ENCODE measurements around the gene CIPC. TPM values are rescaled to one million over a fixed set of nuclear protein-coding genes. Genes with fewer than 3 reads are reported as not detected.

CIPC gene
- polyA plus RNA-seq (2013, experiment 1 of 2): 17.7 TPM
- polyA plus RNA-seq (2013, experiment 2 of 2): 16.9 TPM

DNA sequence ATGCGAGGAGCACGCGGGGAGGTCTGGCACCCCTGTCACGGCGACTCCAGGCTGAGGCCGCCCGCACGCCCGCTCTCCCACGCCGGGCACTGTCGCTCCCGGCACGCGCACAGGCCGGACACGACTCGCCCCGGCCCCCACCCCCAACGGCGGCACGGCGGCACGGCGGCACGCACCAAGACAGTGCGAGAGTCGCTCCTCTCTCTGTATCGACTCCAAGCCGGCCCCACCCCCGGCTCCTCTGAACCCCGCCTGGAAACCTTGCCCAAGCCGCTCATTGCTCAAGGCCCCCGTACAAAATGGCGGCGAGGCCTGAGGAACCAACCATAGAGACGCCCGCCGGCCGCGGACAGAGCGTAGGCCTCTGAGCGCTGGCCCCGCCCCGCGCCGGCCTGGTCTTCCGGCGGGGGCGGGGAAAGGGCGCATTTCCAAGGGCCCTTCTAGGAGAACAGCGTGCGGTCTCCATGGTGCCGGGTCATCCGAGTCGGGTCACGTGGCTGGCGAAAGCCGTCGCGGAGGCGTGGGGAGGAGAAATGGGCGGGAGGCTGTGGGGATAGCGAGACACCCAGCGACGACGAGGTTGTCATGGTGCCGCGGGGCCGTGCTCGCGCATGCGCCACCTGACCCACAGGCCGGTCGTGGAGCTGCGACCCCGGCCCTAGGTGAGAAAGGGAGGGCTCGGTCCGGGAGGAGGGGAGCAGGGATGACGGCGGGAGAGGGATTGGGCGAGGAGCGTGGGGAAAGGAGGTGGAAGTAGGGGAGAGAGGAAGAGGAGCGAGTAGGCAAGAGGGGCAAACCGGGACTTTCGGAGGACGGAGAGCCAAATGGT, at the start of gene CIPC:
TSS of gene CIPC (plus strand) at position 559 of the 829 bp plus-strand sequence. CDS start 7,451 bp downstream, outside the sequence.
- under 1% methylated on average over 87 of the region's 87 CpGs for WGBS
- peak within 1 kb of the TSS; percentile 97 for H3K4me3 ChIP-seq (ENCODE audit: low read length)
- peaks cover 19% of the 10 kb centered on the region for H3K4me1 ChIP-seq (ENCODE audit: insufficient read depth, low read length)
- H3K9ac ChIP-seq (ENCODE audit: low read depth, low read length): peak within 1 kb of the TSS; percentile 92
- H3K9me3 ChIP-seq (ENCODE audit: insufficient read depth, low read depth, low read length): no peaks in the 10 kb centered on the region
- H3K36me3 ChIP-seq (ENCODE audit: insufficient read depth, low read length): no peaks in the 10 kb centered on the region
- H3K27me3 ChIP-seq (ENCODE audit: insufficient read depth, low read length): no peaks in the 10 kb centered on the region
- peak within 1 kb of the TSS; percentile 90 for H3K27ac ChIP-seq (ENCODE audit: low read depth, low read length)

GRCh38 chr14:77051116-77051515, 46.9 kb upstream of the CIPC start:
- H3K4me1 ChIP-seq (ENCODE audit: insufficient read depth, low read length): peaks cover 7% of the 10 kb centered on the region; the same call in 1 of the 2 replicates
- H3K9me3 ChIP-seq (ENCODE audit: insufficient read depth, low read depth, low read length): no peaks in the 10 kb centered on the region; the same call in 1 of the 2 replicates
- no peak overlapping the region for H3K9ac ChIP-seq (ENCODE audit: low read depth, low read length)
- H3K36me3 ChIP-seq (ENCODE audit: insufficient read depth, low read length): no peaks in the 10 kb centered on the region
- no peaks in the 10 kb centered on the region for H3K27me3 ChIP-seq (ENCODE audit: insufficient read depth, low read length)
- WGBS: 84% methylated on average over 11 of the region's 11 CpGs
- no peak overlapping the region for H3K4me3 ChIP-seq (ENCODE audit: low read length)
- no peak overlapping the region for H3K27ac ChIP-seq (ENCODE audit: low read depth, low read length)

- WGBS: 90% methylated on average over 8 of the region's 8 CpGs
- Histone ChIP-seq H3K4me3 (ENCODE audit: low read length) (no peak overlapping the region), H3K36me3 (ENCODE audit: insufficient read depth, low read length) (no peaks in the 10 kb centered on the region), H3K4me1 (ENCODE audit: insufficient read depth, low read length) (peaks cover 7% of the 10 kb centered on the region; the same call in 1 of the 2 replicates), H3K9me3 (ENCODE audit: insufficient read depth, low read depth, low read length) (no peaks in the 10 kb centered on the region; the same call in 1 of the 2 replicates), H3K27ac (ENCODE audit: low read depth, low read length) (no peak overlapping the region), H3K27me3 (ENCODE audit: insufficient read depth, low read length) (no peaks in the 10 kb centered on the region), H3K9ac (ENCODE audit: low read depth, low read length) (0 out of 2 replicates have a peak overlapping the region, but pooled peaks have one; percentile 8)
Measured at GRCh38 chr14:77052281-77053044, 45.6 kb upstream of the CIPC start.

DNA sequence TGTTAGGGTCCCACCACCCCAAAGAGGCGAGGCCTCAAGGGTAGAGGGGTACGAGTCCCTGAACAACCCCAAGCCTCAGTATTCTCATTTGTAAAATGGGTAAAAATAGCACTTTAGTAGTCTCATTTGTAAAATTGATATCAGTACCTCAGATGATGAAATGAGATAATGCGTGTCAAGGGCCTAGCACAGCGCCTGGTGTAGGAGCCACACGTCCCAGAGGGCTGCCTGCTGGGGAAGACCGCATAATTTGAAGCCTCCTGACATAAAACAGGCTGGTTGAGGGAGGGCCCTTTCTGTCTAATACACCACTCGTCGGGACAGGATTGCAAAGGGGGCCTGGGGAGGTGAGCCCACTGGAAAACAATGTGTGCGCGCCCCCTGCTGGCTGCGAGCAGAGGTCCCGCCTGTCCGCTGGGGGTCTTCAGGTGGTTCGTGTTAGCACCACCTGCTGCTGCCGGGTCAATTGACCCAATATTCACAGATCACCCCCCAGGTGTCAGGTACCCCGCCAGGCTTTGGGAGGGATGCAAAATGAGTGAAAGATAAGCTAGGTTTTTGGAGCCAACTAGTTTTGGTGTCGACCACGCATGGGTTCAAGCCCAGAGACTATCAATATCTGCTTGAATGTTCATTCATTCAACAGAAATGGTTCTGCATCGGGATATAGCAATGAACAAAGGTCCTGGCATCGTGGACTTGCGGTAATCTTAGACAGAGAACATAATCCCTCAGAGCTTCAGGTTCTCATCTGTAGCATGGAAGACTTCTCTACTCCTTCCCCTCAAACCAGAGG, 44.8 kb upstream of the CIPC start:
- H3K9ac ChIP-seq (ENCODE audit: low read depth, low read length): 0 out of 2 replicates have a peak overlapping the region, but pooled peaks have one; percentile 8
- 31% methylated on average over 21 of the region's 21 CpGs for WGBS

GRCh38 chr14:77055306-77055705, 42.8 kb upstream of the CIPC start:
- H3K27ac ChIP-seq (ENCODE audit: low read depth, low read length): no peak overlapping the region
- H3K4me1 ChIP-seq (ENCODE audit: insufficient read depth, low read length): peaks cover 7% of the 10 kb centered on the region; the same call in 1 of the 2 replicates
- WGBS: 92% methylated on average over 5 of the region's 5 CpGs
- no peaks in the 10 kb centered on the region for H3K36me3 ChIP-seq (ENCODE audit: insufficient read depth, low read length)
- H3K4me3 ChIP-seq (ENCODE audit: low read length): no peak overlapping the region
- H3K27me3 ChIP-seq (ENCODE audit: insufficient read depth, low read length): no peaks in the 10 kb centered on the region
- no peak overlapping the region for H3K9ac ChIP-seq (ENCODE audit: low read depth, low read length)
- H3K9me3 ChIP-seq (ENCODE audit: insufficient read depth, low read depth, low read length): no peaks in the 10 kb centered on the region; the same call in 1 of the 2 replicates

More for the DNA sequence above, 44.8 kb upstream of the CIPC start:
- H3K4me3 ChIP-seq (ENCODE audit: low read length): no peak overlapping the region
- H3K4me1 ChIP-seq (ENCODE audit: insufficient read depth, low read length): peaks cover 7% of the 10 kb centered on the region; the same call in 1 of the 2 replicates
- H3K27ac ChIP-seq (ENCODE audit: low read depth, low read length): no peak overlapping the region
- H3K27me3 ChIP-seq (ENCODE audit: insufficient read depth, low read length): no peaks in the 10 kb centered on the region
- H3K9me3 ChIP-seq (ENCODE audit: insufficient read depth, low read depth, low read length): no peaks in the 10 kb centered on the region; the same call in 1 of the 2 replicates
- no peaks in the 10 kb centered on the region for H3K36me3 ChIP-seq (ENCODE audit: insufficient read depth, low read length)

GRCh38 chr14:77055981-77056380, 42.1 kb upstream of the CIPC start:
- Histone ChIP-seq H3K27ac (ENCODE audit: low read depth, low read length) (no peak overlapping the region), H3K9ac (ENCODE audit: low read depth, low read length) (no peak overlapping the region), H3K4me1 (ENCODE audit: insufficient read depth, low read length) (peaks cover 7% of the 10 kb centered on the region; the same call in 1 of the 2 replicates), H3K36me3 (ENCODE audit: insufficient read depth, low read length) (no peaks in the 10 kb centered on the region), H3K27me3 (ENCODE audit: insufficient read depth, low read length) (no peaks in the 10 kb centered on the region), H3K4me3 (ENCODE audit: low read length) (no peak overlapping the region), H3K9me3 (ENCODE audit: insufficient read depth, low read depth, low read length) (no peaks in the 10 kb centered on the region; the same call in 1 of the 2 replicates)
- 90% methylated on average over 3 of the region's 3 CpGs for WGBS

DNA sequence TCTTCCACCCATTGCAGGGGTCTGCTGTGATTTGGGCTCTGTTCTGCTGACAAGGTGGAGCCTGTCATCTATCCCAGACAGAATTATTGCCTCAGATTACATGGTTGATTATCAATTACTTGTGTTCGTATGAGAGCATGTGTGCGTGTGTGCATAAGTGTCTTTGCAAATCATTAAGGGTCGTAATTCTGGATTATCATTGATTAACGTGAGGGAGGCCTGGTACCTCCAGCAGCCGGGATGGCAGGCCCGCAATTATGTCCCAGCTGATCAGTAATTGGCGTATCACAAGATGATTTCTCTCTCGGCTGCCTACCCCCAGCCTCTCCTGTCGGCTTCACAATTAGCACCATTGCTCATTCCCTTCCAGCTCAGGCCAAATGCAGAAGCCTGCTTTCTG, 39.9 kb upstream of the CIPC start:
- H3K9ac ChIP-seq (ENCODE audit: low read depth, low read length): no peak overlapping the region

GRCh38 chr14:77058785-77059184, 39.3 kb upstream of the CIPC start:
- Histone ChIP-seq H3K9ac (ENCODE audit: low read depth, low read length) (no peak overlapping the region), H3K4me1 (ENCODE audit: insufficient read depth, low read length) (peaks cover 5% of the 10 kb centered on the region; the same call in 1 of the 2 replicates), H3K36me3 (ENCODE audit: insufficient read depth, low read length) (no peaks in the 10 kb centered on the region), H3K27me3 (ENCODE audit: insufficient read depth, low read length) (no peaks in the 10 kb centered on the region), H3K4me3 (ENCODE audit: low read length) (no peak overlapping the region), H3K27ac (ENCODE audit: low read depth, low read length) (no peak overlapping the region), H3K9me3 (ENCODE audit: insufficient read depth, low read depth, low read length) (no peaks in the 10 kb centered on the region; the same call in 1 of the 2 replicates)
- WGBS: 93% methylated on average over 9 of the region's 9 CpGs

More for the DNA sequence above, 39.9 kb upstream of the CIPC start:
- H3K27me3 ChIP-seq (ENCODE audit: insufficient read depth, low read length): no peaks in the 10 kb centered on the region
- no peaks in the 10 kb centered on the region for H3K36me3 ChIP-seq (ENCODE audit: insufficient read depth, low read length)
- 91% methylated on average over 9 of the region's 9 CpGs for WGBS
- no peaks in the 10 kb centered on the region; the same call in 1 of the 2 replicates for H3K9me3 ChIP-seq (ENCODE audit: insufficient read depth, low read depth, low read length)
- H3K4me1 ChIP-seq (ENCODE audit: insufficient read depth, low read length): peaks cover 5% of the 10 kb centered on the region
- no peak overlapping the region for H3K27ac ChIP-seq (ENCODE audit: low read depth, low read length)
- no peak overlapping the region for H3K4me3 ChIP-seq (ENCODE audit: low read length)

DNA sequence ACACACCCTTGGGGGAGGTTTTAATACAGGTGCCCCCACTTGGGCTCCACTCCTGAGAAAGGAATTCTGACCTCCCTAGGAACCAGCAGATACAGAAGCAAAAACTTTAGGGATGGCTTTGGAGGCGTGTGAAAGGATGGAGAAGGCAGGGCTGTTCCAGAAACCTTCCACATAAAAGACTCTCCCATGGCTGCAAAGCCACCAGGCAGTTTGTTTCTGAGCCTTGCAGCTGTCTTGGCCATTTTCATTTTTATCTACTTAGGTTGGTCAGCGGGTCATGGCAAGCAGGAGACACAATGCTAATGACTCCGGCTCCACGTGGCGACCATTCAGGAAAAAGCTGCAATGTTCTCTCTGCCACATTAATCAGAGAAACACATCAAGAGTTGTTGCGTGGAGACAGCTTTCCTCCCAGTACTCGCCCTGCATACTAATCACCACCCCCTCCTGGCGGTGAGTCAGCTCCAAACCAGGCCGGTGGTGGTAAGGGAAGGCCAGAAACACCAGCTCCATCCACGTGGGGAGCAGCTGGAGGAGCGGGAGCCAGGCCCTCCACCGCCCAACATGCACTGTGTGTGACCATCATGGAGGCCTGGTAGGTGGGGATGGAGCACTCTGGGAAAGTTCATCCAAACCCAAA, 38.7 kb upstream of the CIPC start:
- Histone ChIP-seq H3K4me1 (ENCODE audit: insufficient read depth, low read length) (peaks cover 5% of the 10 kb centered on the region; the same call in 1 of the 2 replicates), H3K36me3 (ENCODE audit: insufficient read depth, low read length) (no peaks in the 10 kb centered on the region), H3K9me3 (ENCODE audit: insufficient read depth, low read depth, low read length) (no peaks in the 10 kb centered on the region; the same call in 1 of the 2 replicates), H3K9ac (ENCODE audit: low read depth, low read length) (no peak overlapping the region), H3K4me3 (ENCODE audit: low read length) (no peak overlapping the region), H3K27me3 (ENCODE audit: insufficient read depth, low read length) (no peaks in the 10 kb centered on the region), H3K27ac (ENCODE audit: low read depth, low read length) (no peak overlapping the region)
- 49% methylated on average over 12 of the region's 12 CpGs for WGBS

GRCh38 chr14:77061630-77062257, 36.3 kb upstream of the CIPC start:
- H3K4me1 ChIP-seq (ENCODE audit: insufficient read depth, low read length): peaks cover 5% of the 10 kb centered on the region; the same call in 1 of the 2 replicates
- no peak overlapping the region for H3K4me3 ChIP-seq (ENCODE audit: low read length)
- H3K27ac ChIP-seq (ENCODE audit: low read depth, low read length): no peak overlapping the region
- H3K27me3 ChIP-seq (ENCODE audit: insufficient read depth, low read length): no peaks in the 10 kb centered on the region
- no peaks in the 10 kb centered on the region for H3K36me3 ChIP-seq (ENCODE audit: insufficient read depth, low read length)
- no peaks in the 10 kb centered on the region for H3K9me3 ChIP-seq (ENCODE audit: insufficient read depth, low read depth, low read length)
- whole genome bisulfite sequencing: 73% methylated on average over 12 of the region's 12 CpGs
- no peak overlapping the region for H3K9ac ChIP-seq (ENCODE audit: low read depth, low read length)
